Colon (tissue), 2 donors: ENCODE results near the gene EID2B.

Experiments
- FAIRE-seq: peaks from 2 replicates; lab custom pipeline; 2012; peaks lifted over from hg19 to GRCh38; lab: Jason Lieb, UNC
- donor health status: control.
- donor health status: control.

EID2B gene

DNA sequence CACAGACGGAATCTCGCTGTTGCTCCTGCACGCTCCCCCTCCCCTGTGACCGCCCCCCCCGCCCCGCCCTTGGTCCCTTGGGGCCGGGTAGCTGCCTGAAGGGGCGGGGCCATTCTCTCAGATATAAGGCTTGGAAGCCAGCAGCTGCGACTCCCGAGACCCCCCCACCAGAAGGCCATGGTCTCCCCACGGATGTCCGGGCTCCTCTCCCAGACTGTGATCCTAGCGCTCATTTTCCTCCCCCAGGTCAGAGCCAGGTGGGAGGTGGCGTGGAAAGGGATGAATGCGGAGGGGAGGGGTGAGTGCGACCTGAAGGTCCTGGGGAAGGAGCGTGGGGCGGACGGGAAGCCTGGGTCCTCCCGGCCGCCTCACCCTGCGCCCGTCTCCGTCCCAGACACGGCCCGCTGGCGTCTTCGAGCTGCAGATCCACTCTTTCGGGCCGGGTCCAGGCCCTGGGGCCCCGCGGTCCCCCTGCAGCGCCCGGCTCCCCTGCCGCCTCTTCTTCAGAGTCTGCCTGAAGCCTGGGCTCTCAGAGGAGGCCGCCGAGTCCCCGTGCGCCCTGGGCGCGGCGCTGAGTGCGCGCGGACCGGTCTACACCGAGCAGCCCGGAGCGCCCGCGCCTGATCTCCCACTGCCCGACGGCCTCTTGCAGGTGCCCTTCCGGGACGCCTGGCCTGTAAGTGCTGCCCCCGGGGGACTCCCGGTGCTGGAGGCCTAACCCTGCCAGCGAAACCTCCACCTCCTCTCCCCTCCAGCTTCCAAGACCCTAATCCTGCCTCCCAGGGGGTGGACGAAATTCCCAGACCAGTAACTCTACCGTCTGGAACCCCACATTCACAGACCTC is 33.6 kb downstream of the EID2B start, which contains the start of gene DLL3:
Gene DLL3, plus strand, starts transcription at position 150 of the 845 bp plus-strand sequence. Its CDS starts 28 bp downstream, at position 178.
- FAIRE-seq = no peak

DNA sequence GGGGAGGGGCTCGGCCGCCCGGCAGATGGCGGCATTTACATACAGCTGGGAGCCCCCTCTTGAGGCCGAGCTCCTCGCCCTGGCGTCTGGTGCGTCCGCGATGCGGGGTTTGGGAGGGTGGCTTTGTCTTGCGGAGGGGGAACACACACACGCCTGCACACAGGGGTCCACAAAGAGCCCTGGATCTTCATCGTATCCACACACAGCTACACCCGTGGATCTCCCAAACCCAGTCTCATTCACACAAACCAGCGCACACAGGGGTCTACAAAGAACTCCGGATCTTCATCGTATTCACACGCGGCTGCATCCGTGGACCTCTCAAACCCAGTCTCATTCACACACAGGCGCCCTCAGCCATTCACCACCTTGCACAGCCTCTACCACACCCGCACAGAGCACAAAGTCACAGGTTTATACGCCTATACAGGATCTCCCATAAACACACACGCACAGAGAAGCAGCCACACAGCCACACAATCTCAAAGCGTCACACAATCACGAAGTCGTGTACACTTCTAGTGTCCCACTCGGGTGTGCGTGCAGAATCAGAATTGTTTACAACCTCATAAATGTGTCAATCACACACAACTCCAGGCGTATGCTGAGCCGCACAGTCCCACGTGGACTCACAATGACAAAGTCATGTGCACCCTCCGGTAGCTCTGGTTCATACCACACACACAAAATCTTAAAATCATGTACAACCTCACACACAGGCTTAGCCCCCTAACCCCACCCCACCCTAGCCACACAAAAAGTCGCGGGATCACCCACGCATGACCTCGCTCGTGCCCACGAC is 34.5 kb downstream of the EID2B start:
- FAIRE-seq = no peak

- FAIRE-seq = no peak
These were observed 35.0 kb downstream of the EID2B start for GRCh38 chr19:39497701-39497995.

DNA sequence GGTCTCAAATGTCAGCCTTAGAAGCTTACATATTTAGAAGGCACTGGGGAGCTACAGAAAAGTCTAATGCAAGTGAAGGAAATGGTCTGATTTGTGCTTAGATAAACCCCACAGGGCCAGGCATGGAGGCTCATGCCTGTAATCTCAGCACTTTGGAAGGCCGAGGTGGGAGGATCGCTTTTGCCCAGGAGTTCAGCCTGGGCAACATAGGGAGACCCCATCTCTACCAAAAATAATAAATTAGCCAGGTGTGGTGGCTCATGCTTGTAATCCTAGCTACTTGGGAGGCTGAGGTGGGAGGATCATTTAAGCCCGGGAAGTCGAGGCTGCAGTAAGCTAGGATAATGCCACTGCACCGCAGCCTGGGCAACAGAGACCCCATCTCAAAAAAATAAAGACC is 36.6 kb downstream of the EID2B start:
- FAIRE-seq = no peak

DNA sequence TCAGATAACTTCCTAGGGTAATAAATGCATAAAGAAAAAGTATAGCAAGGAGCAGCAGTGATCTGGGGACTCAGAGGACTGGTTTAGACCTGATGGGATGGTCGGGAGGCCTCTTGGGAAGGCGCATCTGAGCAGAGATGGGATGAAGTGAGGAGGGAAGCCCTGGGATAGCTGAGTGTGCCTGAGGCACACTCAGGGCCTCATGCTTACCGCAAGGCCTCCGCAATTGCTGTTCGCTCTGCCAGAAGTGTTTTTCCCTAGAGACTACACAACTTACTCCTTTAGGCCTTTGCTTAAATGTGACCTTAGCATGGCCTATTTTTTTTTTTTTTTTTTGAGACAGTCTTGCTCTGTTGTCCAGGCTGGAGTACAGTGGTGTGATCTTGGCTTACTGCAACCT is 38.0 kb downstream of the EID2B start:
- FAIRE-seq = no peak

GRCh38 chr19:39492788-39493187 is 39.9 kb downstream of the EID2B start:
- FAIRE-seq = no peak

DNA sequence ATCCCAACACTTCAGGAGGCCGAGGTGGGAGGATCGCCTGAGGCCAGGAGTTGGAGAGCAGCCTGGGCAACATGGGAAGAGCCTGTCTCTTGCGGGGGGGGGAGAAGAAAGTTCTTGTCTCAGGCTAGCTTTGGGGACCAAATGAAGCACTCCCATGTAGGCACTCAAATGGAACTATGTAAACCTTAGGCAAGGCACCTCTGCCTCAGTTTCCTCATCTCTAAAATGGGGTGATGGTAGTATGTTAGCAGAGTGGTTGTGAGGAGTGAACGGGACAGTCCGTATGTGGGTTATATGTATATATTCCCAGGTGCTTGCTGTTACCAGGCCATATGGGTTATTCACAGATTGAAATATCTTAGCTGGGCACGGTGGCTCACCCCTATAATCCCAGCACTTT is 40.4 kb downstream of the EID2B start:
- no peak for FAIRE-seq

DNA sequence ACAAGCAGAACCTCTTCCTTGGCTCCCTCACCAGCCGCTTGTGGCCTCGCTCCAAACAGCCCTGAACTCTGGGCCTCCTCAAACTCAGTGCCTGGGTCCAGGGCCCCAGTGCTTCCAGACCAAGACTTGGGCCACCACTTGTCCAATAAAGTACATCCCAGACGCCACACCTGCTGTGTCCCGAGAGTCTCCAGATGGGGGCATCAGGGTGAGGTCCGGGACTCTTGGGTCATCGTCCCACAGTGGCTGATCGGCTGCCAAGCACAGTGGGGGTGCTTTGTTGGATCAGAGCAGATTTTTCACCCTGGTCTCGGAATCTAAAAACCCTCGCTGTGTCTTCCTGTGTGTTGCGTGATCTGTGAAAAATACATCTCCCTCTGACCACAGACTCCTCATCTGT is 42.9 kb downstream of the EID2B start:
- no peak for FAIRE-seq

- FAIRE-seq = no peak
These were observed 49.5 kb downstream of the EID2B start for GRCh38 chr19:39483141-39483540.

- FAIRE-seq = no peak
These were observed 51.0 kb downstream of the EID2B start for GRCh38 chr19:39481676-39482075.

GRCh38 chr19:39481229-39481545 is 51.5 kb downstream of the EID2B start:
- no peak for FAIRE-seq
